Osteocyte (in vitro differentiated cells): ENCODE results near the gene DIAPH3. TPM values are rescaled to one million over a fixed set of nuclear protein-coding genes. Genes with fewer than 3 reads are reported as not detected.

Source experiments
- DNase-seq: peaks from one replicate; pipeline ENCODE4 v3.0.0; 2021; ENCODE audit warnings: mixed read lengths; ENCODE audit not compliant: unreplicated experiment; ENCODE audit errors: extremely low spot score
- H3K27ac Mint-ChIP-seq: one replicate; pipeline ENCODE4 v1.8.0; 2021; ENCODE audit warnings: mild to moderate bottlenecking, mixed read lengths; ENCODE audit not compliant: unreplicated experiment
- H3K27me3 Mint-ChIP-seq: one replicate; pipeline ENCODE4 v1.8.0; 2021; ENCODE audit warnings: mixed read lengths; ENCODE audit not compliant: unreplicated experiment
- H3K36me3 Mint-ChIP-seq: one replicate; pipeline ENCODE4 v1.8.0; 2021; ENCODE audit warnings: mixed read lengths; ENCODE audit not compliant: unreplicated experiment
- H3K4me1 Mint-ChIP-seq: one replicate; pipeline ENCODE4 v1.8.0; 2021; ENCODE audit warnings: mixed read lengths; ENCODE audit not compliant: unreplicated experiment
- H3K4me3 Mint-ChIP-seq: one replicate; pipeline ENCODE4 v1.8.0; 2021; ENCODE audit warnings: mild to moderate bottlenecking, moderate library complexity, mixed read lengths; ENCODE audit not compliant: unreplicated experiment
- H3K9me3 Mint-ChIP-seq: one replicate; pipeline ENCODE4 v1.8.0; 2021; ENCODE audit warnings: mixed read lengths; ENCODE audit not compliant: unreplicated experiment
- CTCF ChIP-seq: fragments of 200-600 bp; sonication (generic); IDR thresholded peaks from 2 replicates; pipeline ENCODE4 v1.5.0; 2021; ENCODE audit warnings: antibody characterized with exemption, mild to moderate bottlenecking, moderate library complexity
- total RNA-seq: library from RNA; stranded (reverse); gene quantifications from 2 replicates; pipeline ENCODE4 v1.2.1, GENCODE V29; 2021

Gene DIAPH3
- total RNA-seq, 1 donor from 2014 or later = 12.2 TPM

- TF ChIP-seq CTCF = no peak
- Mint-ChIP-seq H3K27me3 (no peaks in the 10 kb centered on the region), H3K9me3 (no peaks in the 10 kb centered on the region), H3K27ac (no peak overlapping the region), H3K4me1 (peaks cover 3% of the 10 kb centered on the region), H3K36me3 (no peaks in the 10 kb centered on the region), H3K4me3 (no peak overlapping the region)
- DNase-seq = no peak
Observed at GRCh38 chr13:59787679-59788078, 376.0 kb downstream of the DIAPH3 start.

DNA sequence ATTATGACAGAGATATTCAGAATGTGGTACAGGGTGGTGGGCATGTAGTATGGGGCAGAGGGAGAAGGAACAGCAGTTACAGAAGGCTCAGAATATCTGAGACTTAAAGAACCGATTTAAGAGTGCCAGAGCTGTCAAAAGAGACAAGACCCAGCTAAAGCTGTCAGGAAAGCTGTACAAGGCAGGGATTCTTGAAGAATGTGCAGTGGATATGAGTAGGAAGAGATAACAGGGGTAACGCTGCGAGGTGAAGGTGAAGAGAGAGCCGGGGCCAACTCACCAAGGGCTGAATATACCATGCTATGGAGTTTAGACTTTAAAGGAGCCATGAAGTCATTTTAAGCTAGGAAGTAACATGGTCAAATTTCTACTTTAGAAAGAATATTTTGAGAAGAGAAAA, 381.0 kb downstream of the DIAPH3 start:
- no peak overlapping the region for H3K27ac Mint-ChIP-seq
- H3K27me3 Mint-ChIP-seq = no peaks in the 10 kb centered on the region
- no peak for DNase-seq
- no peak for TF ChIP-seq CTCF
- no peaks in the 10 kb centered on the region for H3K9me3 Mint-ChIP-seq
- no peaks in the 10 kb centered on the region for H3K36me3 Mint-ChIP-seq
- no peak overlapping the region for H3K4me3 Mint-ChIP-seq
- H3K4me1 Mint-ChIP-seq = no peaks in the 10 kb centered on the region

- H3K27ac Mint-ChIP-seq = no peak overlapping the region
- H3K36me3 Mint-ChIP-seq = no peaks in the 10 kb centered on the region
Observed at GRCh38 chr13:59780058-59780457, 383.7 kb downstream of the DIAPH3 start.

DNA sequence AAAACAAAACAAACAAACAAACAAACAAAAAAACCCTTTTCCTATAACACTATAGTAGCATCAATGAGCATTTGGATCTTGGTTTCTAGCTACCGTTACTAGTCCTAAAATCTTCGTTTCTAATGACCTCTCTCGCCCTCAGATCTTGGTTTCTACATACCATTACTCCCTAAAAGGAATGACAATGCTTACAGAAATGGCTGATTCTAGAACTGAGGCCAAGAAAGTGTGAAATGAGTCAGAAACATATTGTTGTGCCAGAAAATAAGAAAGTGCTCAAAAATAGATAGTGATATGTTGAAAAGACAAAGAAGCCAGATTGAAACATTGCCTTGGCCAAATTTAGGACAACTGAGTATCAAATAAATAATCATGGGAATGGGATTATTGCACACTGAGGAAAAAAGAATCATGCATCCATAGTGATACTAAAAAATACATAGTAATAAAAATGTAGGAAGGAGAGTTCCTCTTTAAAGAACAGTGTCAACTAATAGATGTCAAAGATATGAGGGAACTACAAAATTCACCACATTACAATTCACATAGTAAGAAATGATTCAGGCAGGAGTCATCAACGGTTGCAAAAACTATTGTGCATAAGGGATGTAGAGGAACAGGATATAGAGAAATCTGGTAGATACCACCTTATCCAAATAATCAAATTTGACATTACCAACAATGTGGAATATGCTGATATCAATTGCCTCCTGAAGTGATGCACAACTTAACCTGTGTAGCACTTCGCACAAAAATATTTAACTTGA, 386.6 kb downstream of the DIAPH3 start:
- no peak for TF ChIP-seq CTCF
- Mint-ChIP-seq H3K27me3 (no peaks in the 10 kb centered on the region), H3K4me1 (peaks cover 33% of the 10 kb centered on the region), H3K36me3 (no peaks in the 10 kb centered on the region), H3K4me3 (no peak overlapping the region), H3K9me3 (no peaks in the 10 kb centered on the region), H3K27ac (peak overlapping the region; percentile 70)
- DNase-seq = no peak

More at GRCh38 chr13:59780058-59780457, 383.7 kb downstream of the DIAPH3 start:
- Mint-ChIP-seq H3K4me3 (no peak overlapping the region), H3K4me1 (peaks cover 12% of the 10 kb centered on the region), H3K9me3 (no peaks in the 10 kb centered on the region), H3K27me3 (no peaks in the 10 kb centered on the region)
- TF ChIP-seq CTCF = no peak
- no peak for DNase-seq

- TF ChIP-seq CTCF = no peak
- no peaks in the 10 kb centered on the region for H3K27me3 Mint-ChIP-seq
- peak overlapping the region; percentile 93 for H3K27ac Mint-ChIP-seq
- no peak for DNase-seq
- no peaks in the 10 kb centered on the region for H3K9me3 Mint-ChIP-seq
- no peaks in the 10 kb centered on the region for H3K36me3 Mint-ChIP-seq
- peaks cover 39% of the 10 kb centered on the region for H3K4me1 Mint-ChIP-seq
- H3K4me3 Mint-ChIP-seq = peak overlapping the region; percentile 46
Observed at GRCh38 chr13:59774491-59774971, 389.2 kb downstream of the DIAPH3 start.
